SU-DHL-6 (cell line): Measurements from ENCODE around the gene MYH11.

Experiments used
- EZH2phosphoT487 ChIP-seq: fragments of 200-600 bp; sonication (generic), shearing (Covaris generic); conservative IDR thresholded peaks from 2 replicates; pipeline ENCODE4 v1.6.1; 2018; ENCODE audit warnings: mild to moderate bottlenecking, antibody characterized with exemption, low read length, moderate library complexity, mixed read lengths
- TF ChIP-seq, protein P1 (sequence below): fragments of 200-600 bp; sonication (generic); IDR thresholded peaks from one replicate; pipeline ENCODE4 v1.5.1; 2017; ENCODE audit warnings: antibody characterized with exemption, mild to moderate bottlenecking, low read length, moderate library complexity; ENCODE audit not compliant: insufficient read depth, poor library complexity, severe bottlenecking

DNA sequence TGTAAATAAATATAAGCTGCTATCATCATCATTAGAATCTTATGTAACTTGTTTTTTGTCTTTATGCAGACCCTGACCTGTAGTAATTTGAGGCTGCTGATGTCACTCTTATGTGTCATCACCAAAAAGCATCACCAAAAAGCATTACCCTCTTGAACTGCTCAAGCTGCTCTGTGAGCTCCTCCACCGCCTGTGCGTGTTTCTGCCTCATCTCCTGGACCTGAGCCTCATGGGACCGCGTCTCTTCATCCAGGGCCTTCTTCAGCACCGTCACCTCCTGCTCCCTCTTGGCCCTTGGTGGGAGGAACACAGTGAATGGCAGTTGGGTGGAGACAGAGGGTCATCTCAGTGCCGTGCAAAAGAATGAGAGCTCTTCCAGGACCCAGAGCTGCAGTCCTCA lies 124.4 kb downstream of the MYH11 start:
- TF ChIP-seq, protein P1, sequence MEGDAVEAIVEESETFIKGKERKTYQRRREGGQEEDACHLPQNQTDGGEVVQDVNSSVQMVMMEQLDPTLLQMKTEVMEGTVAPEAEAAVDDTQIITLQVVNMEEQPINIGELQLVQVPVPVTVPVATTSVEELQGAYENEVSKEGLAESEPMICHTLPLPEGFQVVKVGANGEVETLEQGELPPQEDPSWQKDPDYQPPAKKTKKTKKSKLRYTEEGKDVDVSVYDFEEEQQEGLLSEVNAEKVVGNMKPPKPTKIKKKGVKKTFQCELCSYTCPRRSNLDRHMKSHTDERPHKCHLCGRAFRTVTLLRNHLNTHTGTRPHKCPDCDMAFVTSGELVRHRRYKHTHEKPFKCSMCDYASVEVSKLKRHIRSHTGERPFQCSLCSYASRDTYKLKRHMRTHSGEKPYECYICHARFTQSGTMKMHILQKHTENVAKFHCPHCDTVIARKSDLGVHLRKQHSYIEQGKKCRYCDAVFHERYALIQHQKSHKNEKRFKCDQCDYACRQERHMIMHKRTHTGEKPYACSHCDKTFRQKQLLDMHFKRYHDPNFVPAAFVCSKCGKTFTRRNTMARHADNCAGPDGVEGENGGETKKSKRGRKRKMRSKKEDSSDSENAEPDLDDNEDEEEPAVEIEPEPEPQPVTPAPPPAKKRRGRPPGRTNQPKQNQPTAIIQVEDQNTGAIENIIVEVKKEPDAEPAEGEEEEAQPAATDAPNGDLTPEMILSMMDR = no peak
- no peak for TF ChIP-seq EZH2phosphoT487
